Measurements from ENCODE around the gene B3GALT4. TPM values are rescaled to one million over a fixed set of nuclear protein-coding genes. Genes with fewer than 3 reads are reported as not detected.

Gene B3GALT4
- total RNA-seq, 6 donors from 2014 or later: 20.1 to 29.7 (median 23.2) TPM

DNA sequence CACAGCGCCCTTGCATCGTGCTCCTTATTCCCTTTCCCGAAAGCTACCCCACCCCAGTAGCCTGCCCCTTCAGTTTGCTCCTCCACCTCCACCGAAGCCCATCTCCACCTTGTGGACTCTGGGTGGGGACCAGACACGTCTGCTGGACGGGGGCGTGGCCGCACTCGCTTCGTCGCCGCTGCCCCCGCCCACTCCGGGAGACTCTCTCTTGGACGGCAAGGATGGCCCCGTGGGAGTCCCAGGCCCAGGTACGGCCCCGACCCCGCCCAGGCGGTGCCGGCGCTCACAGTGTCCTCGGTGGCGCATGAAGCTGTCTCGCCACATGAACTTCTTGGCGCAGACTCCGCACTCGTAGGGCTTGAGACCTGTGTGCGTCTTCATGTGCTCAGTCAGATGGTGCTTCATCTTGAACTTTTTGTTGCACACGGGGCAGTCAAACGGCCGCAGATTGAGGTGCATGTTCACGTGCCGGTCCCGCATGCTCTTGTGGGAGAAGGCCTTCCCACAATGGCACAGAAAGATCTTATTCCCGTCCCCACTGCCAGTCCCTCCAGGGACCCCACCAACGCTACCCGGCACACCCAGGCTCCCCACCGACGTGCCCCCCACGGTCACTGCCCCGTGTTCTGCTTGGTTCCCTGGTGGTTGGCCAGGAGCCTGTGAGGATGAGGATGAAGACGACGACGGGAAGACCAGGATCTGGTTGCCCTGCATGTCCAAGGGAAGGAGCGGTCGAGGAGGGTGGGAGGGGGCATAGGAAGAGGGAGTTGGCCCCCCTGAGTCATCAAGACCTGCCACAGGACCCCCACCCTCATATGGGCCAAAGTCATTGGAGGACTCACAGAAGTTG, 38.2 kb downstream of the B3GALT4 start:
- no peak for TF ChIP-seq EP300 (IDR thresholded peaks at IDR 0.05)
- no peak for TF ChIP-seq POLR2A (IDR thresholded peaks at IDR 0.05)
- no peak for TF ChIP-seq POLR2AphosphoS5 (IDR thresholded peaks at IDR 0.05)
- TF ChIP-seq, protein P1, sequence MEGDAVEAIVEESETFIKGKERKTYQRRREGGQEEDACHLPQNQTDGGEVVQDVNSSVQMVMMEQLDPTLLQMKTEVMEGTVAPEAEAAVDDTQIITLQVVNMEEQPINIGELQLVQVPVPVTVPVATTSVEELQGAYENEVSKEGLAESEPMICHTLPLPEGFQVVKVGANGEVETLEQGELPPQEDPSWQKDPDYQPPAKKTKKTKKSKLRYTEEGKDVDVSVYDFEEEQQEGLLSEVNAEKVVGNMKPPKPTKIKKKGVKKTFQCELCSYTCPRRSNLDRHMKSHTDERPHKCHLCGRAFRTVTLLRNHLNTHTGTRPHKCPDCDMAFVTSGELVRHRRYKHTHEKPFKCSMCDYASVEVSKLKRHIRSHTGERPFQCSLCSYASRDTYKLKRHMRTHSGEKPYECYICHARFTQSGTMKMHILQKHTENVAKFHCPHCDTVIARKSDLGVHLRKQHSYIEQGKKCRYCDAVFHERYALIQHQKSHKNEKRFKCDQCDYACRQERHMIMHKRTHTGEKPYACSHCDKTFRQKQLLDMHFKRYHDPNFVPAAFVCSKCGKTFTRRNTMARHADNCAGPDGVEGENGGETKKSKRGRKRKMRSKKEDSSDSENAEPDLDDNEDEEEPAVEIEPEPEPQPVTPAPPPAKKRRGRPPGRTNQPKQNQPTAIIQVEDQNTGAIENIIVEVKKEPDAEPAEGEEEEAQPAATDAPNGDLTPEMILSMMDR (IDR thresholded peaks at IDR 0.05): no peak
- Histone ChIP-seq H3K27me3 (no peaks in the 10 kb centered on the region), H3K36me3 (peaks cover 0 to 36% (median 29%) of the 10 kb centered on the region in 4 donors), H3K4me3 (peak overlapping the region in 3 of 4 donors; percentile 71 to 84 (median 78)), H3K27ac (peak overlapping the region; percentile 94 to 99 (median 98)), H3K9me3 (no peaks in the 10 kb centered on the region), H3K4me1 (peaks cover 47 to 70% (median 62%) of the 10 kb centered on the region in 4 donors)
- DNase-seq (peak; percentile 55 to 91), ATAC-seq (ENCODE audit: low FRiP score in 2 of 2) (peak in 1 of 2 donors; percentile 2)
- 43 to 48% methylated on average over 34 to 47 of the region's 47 CpGs for WGBS, 2 donors

GRCh38 chr6:33315793-33316602, 39.1 kb downstream of the B3GALT4 start:
- Histone ChIP-seq H3K9me3 (no peaks in the 10 kb centered on the region), H3K36me3 (peaks cover 7 to 39% (median 31%) of the 10 kb centered on the region in 4 donors), H3K4me1 (peaks cover 55 to 73% (median 66%) of the 10 kb centered on the region in 4 donors), H3K27ac (peak overlapping the region; percentile 85 to 98 (median 96)), H3K27me3 (no peaks in the 10 kb centered on the region), H3K4me3 (no peak overlapping the region)
- ATAC-seq (ENCODE audit: low FRiP score in 2 of 2) (no peak), DNase-seq (no peak)
- TF ChIP-seq, protein P1 (IDR thresholded peaks at IDR 0.05): no peak
- WGBS, 2 donors: 87 to 92% methylated on average over 9 to 17 of the region's 17 CpGs

DNA sequence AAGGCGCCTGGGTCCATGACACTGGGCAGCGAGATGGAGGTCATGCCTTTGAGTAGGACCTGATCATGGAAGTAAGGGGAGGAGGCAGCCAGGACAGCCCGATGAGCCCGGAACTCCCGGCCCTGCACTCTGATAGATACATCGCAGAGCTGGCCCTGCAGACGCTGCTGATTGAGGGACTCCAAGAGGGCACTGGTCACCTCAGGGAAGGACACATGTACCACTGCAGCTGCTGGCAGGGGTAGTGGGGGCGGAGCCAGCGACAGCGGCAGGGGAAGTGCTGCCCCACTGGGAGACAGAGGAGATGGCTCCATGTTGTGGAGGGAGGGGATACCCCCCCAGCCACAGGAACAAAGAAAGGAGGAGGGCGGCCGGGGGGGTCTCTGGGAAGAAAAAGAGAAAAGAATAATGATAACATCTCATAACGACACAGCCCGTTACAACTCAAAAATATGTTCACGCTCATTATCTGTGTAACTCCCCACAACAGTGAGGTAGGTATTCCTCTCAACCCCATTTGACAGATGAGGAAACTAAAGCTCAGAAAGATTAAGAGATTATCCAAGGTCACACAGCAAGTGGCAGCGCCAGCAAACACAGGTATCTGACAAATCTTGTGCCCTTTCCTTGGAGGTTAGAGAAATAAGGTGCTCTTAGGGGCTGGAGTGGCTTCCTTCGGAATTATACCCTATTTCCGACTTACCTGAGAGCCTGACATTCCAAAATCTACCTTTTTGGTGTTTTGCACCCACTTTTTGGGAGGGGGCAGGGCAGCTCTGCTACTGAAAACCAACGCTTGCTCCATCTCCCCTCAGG, 39.9 kb downstream of the B3GALT4 start:
- TF ChIP-seq POLR2AphosphoS5 (IDR thresholded peaks at IDR 0.05) (no peak), POLR2A (IDR thresholded peaks at IDR 0.05) (no peak), EP300 (IDR thresholded peaks at IDR 0.05) (no peak)
- TF ChIP-seq, protein P1 (IDR thresholded peaks at IDR 0.05): no peak
- peak in 1 of 2 donors; percentile 85 for DNase-seq
- 65 to 74% methylated on average over 12 to 19 of the region's 19 CpGs for WGBS, 2 donors
- ATAC-seq (ENCODE audit: low FRiP score in 2 of 2): no peak
- H3K27ac ChIP-seq: peak overlapping the region; percentile 80 to 98 (median 88)
- peak overlapping the region in 3 of 4 donors; percentile 50 to 64 (median 58) for H3K4me3 ChIP-seq
- no peaks in the 10 kb centered on the region for H3K9me3 ChIP-seq
- H3K36me3 ChIP-seq: peaks cover 7 to 39% (median 33%) of the 10 kb centered on the region in 4 donors
- H3K27me3 ChIP-seq: no peaks in the 10 kb centered on the region
- peaks cover 55 to 73% (median 66%) of the 10 kb centered on the region in 4 donors for H3K4me1 ChIP-seq

- DNase-seq (no peak), ATAC-seq (ENCODE audit: low FRiP score in 2 of 2) (peak in 1 of 2 donors; percentile 18)
- Histone ChIP-seq H3K4me1 (peaks cover 55 to 71% (median 65%) of the 10 kb centered on the region in 4 donors), H3K9me3 (no peaks in the 10 kb centered on the region), H3K36me3 (peaks cover 7 to 39% (median 33%) of the 10 kb centered on the region in 4 donors), H3K4me3 (peak overlapping the region; percentile 26 to 64 (median 54)), H3K27ac (peak overlapping the region; percentile 80 to 98 (median 88)), H3K27me3 (no peaks in the 10 kb centered on the region)
- TF ChIP-seq EP300 (IDR thresholded peaks at IDR 0.05) (no peak), POLR2AphosphoS5 (IDR thresholded peaks at IDR 0.05) (no peak), POLR2A (IDR thresholded peaks at IDR 0.05) (no peak)
- TF ChIP-seq, protein P1 (IDR thresholded peaks at IDR 0.05): no peak
- 4% methylated on average over 5 to 11 of the region's 27 CpGs for WGBS, 2 donors
Measured at GRCh38 chr6:33317419-33317668, 40.4 kb downstream of the B3GALT4 start.
